Measurements from ENCODE around the gene PIM3. TPM values are rescaled to one million over a fixed set of nuclear protein-coding genes. Genes with fewer than 3 reads are reported as not detected.

The PIM3 gene
- total RNA-seq, 1 experiment from 2014 or later, result 58.2 TPM

GRCh38 chr22:49967706-49968208 is 7.2 kb downstream of the PIM3 start:
- CTCF ChIA-PET, result interaction anchor here (0.6 kb wide), 1 partner anchor 37 kb away, joined by 3 read pairs; no protein-coding TSS in a partner anchor
- H3K27ac ChIP-seq (ENCODE audit: low read length), result peak overlapping the region; percentile 46
- ATAC-seq, result no peak

GRCh38 chr22:49968313-49968830 is 7.8 kb downstream of the PIM3 start:
- Histone ChIP-seq H3K9me3 (ENCODE audit: control insufficient read depth, insufficient read depth, low read depth, low read length) (no peaks in the 10 kb centered on the region), H3K4me3 (ENCODE audit: low read depth in 2 of 2, low read length in 2 of 2) (no peak overlapping the region), H3K27ac (ENCODE audit: low read length) (no peak overlapping the region; the same call in 1 of the 2 replicates), H3K36me3 (ENCODE audit: control insufficient read depth, insufficient read depth, low read length) (no peaks in the 10 kb centered on the region; the same call in 1 of the 2 replicates), H3K27me3 (ENCODE audit: control insufficient read depth, insufficient read depth, low read length) (no peaks in the 10 kb centered on the region), H3K4me1 (ENCODE audit: control insufficient read depth, insufficient read depth, low read length) (peaks cover 63% of the 10 kb centered on the region)
- POLR2A ChIA-PET, result no interaction called here
- in situ Hi-C loops (cut with HindIII; ENCODE audit: low pct_unique_long_range_greater_than_20kb, low sequenced_read_pairs), result no loop called here
- BruUV-seq (replicated peaks), result no TSS peak
- no peak for TF ChIP-seq POLR2AphosphoS5 (IDR thresholded peaks at IDR 0.05; ENCODE audit: low read depth, low read length)
- TF ChIP-seq SIN3A (IDR thresholded peaks at IDR 0.05; ENCODE audit: borderline replicate concordance, insufficient read depth, low read depth, low read length), result no peak
- TF ChIP-seq TCF7L2 (IDR thresholded peaks at IDR 0.05; ENCODE audit: low read depth, low read length), result no peak
- TF ChIP-seq REST (IDR thresholded peaks at IDR 0.05; ENCODE audit: insufficient read depth in 1 of 2, low read depth in 2 of 2, low read length in 1 of 2), result no peak
- no peak for TF ChIP-seq CTCF (IDR thresholded peaks at IDR 0.05)
- CTCF ChIA-PET, result no interaction called here
- DNase-seq (ENCODE audit: low read depth, low spot score) (no peak), ATAC-seq (no peak)
- intact Hi-C loops (cut with micrococcal nuclease; ENCODE audit: unreplicated experiment), result no loop called here

More at GRCh38 chr22:49967706-49968208, 7.2 kb downstream of the PIM3 start:
- in situ Hi-C loops (cut with HindIII; ENCODE audit: low pct_unique_long_range_greater_than_20kb, low sequenced_read_pairs), result no loop called here
- POLR2A ChIA-PET, result no interaction called here
- peak overlapping the region in 1 of 2 experiments; percentile 20; a peak in 1 of 4 replicates for H3K4me3 ChIP-seq (ENCODE audit: low read depth in 2 of 2, low read length in 2 of 2)
- no peaks in the 10 kb centered on the region; the same call in 1 of the 2 replicates for H3K36me3 ChIP-seq (ENCODE audit: control insufficient read depth, insufficient read depth, low read length)
- TF ChIP-seq REST (IDR thresholded peaks at IDR 0.05; ENCODE audit: insufficient read depth in 1 of 2, low read depth in 2 of 2, low read length in 1 of 2), result no peak
- no peak for TF ChIP-seq CTCF (IDR thresholded peaks at IDR 0.05)
- no peak for TF ChIP-seq TCF7L2 (IDR thresholded peaks at IDR 0.05; ENCODE audit: low read depth, low read length)
- TF ChIP-seq SIN3A (IDR thresholded peaks at IDR 0.05; ENCODE audit: borderline replicate concordance, insufficient read depth, low read depth, low read length), result no peak
- TF ChIP-seq POLR2AphosphoS5 (IDR thresholded peaks at IDR 0.05; ENCODE audit: low read depth, low read length), result no peak
- H3K9me3 ChIP-seq (ENCODE audit: control insufficient read depth, insufficient read depth, low read depth, low read length), result no peaks in the 10 kb centered on the region
- no peak for DNase-seq (ENCODE audit: low read depth, low spot score)
- no TSS peak for BruUV-seq (replicated peaks)
- H3K27me3 ChIP-seq (ENCODE audit: control insufficient read depth, insufficient read depth, low read length), result no peaks in the 10 kb centered on the region
- peaks cover 63% of the 10 kb centered on the region for H3K4me1 ChIP-seq (ENCODE audit: control insufficient read depth, insufficient read depth, low read length)
- intact Hi-C loops (cut with micrococcal nuclease; ENCODE audit: unreplicated experiment), result no loop called here
